Frontal cortex (tissue), 4 donors: ENCODE results near the gene FBXW10. TPM values are rescaled to one million over a fixed set of nuclear protein-coding genes. Genes with fewer than 3 reads are reported as not detected.
"Not testable (repeated sequence)": the region's sequence is repeated elsewhere in the genome, so short reads cannot be mapped to it uniquely, and the experiment has no call there.

Experiments
- DNase-seq, 2 donors: peaks; one replicate each; pipeline ENCODE4 v3.0.0; 2012; ENCODE audit warnings: low spot score in 2 of 2
- FAIRE-seq: peaks from 2 replicates; lab custom pipeline; 2012; peaks lifted over from hg19 to GRCh38; lab: Jason Lieb, UNC
- small RNA-seq: library from RNA; depleted of rRNA; stranded (forward); fragments of <200 nt; gene quantifications from one replicate; pipeline ENCODE3, GENCODE V24; 2014
- total RNA-seq: library from RNA; depleted of rRNA; stranded (reverse); fragments of >200 nt; gene quantifications from one replicate; pipeline ENCODE4 v1.2.3, GENCODE V29; 2014
- donor health status: control.
- donor health status: control.
- donor health status: control.

FBXW10 gene
- total RNA-seq, 1 donor from 2014 or later = 0.82 TPM

GRCh38 chr17:18815924-18816323 lies 72.1 kb downstream of the FBXW10 start:
- not testable (repeated sequence) for FAIRE-seq, DNase-seq

DNA sequence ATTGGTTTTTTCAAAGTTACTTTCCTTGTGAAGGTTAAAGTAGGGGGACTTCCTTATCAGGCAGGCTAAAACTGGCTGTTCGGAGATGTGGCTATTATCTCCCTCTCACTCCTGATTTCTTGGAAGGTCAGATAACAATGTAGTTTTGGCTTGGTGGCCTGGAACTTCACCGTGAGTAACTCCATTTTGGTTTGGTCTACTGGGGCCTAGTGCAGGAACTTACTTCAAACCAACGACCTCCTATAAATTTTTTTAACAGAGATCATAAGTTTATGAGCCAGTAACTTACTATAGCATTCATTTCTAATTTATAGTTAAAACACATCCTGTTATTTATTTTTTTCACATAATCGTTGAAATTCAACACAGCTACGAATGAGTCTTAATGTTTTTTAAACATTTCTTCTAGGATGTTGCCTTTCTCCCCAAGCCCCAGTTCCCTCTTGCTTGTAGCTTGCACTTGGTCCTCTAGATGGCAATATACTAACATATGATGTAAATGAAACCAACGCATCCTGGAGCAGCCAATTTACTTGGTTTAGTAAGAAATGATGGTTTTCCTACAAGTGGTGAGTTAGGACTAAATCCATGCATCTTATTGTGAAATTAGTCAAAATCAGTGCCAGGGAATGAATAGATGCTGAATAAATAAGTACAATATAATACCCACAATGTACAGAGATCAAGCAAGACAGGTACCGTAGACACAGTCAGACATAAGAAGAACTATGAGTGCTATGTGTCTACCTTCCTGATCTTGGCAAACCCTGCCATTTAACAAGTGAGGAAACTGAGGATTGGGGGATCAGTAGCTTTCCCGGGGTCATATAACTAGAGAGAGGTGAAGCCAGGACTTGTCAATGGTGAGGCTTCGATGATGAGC lies 72.9 kb downstream of the FBXW10 start:
- FAIRE-seq = peak; percentile 95
- peak; percentile 2 to 3 for DNase-seq

DNA sequence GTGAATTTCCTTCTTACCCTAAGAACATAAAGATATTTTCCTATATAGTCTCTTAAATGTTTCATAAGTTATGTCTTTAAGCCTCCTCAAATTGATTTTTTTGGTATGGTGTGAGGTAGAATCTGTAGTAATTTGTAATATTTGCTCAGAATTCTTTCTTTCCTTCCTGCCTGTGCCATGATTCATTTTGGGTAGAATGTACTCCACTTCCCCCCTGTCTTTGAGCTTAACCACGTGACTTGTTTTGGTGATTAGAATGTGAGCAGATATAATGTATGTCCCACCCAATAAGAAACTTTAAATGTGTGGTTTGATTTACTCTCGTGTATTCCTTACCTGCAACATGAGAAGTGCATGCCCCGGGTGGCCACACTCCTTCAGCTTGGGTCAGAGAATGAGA lies 77.6 kb downstream of the FBXW10 start:
- FAIRE-seq, DNase-seq: not testable (repeated sequence)

DNA sequence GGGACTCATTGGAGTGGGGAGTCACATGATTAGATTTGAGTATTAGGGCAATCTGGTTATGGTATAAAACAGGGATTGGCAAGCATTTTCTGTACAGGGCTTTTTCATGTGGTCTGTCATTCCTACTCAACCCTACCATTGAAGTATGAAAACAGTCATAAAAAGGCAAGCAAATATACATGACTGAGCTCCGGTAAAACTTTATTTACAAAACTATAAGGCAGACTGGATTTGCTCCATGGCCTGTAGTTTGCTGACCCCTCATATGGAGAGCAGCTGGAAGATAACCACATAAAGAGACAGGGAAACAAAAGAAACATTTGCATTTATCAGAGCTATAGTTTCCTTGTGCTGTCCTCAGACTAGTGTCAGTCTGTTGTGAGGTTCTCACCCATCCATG lies 83.8 kb downstream of the FBXW10 start:
- FAIRE-seq, DNase-seq: not testable (repeated sequence)

Small RNA genes within 50 kb of the gene (small RNA-seq; reads per million reads assigned to genes)
- not detected for gene AC026271.4

Other genes starting within 250 kb of the FBXW10 start
- gene TBC1D28, start 99.7 kb upstream of the FBXW10 start, total RNA-seq = under 0.01 TPM
- gene FOXO3B, start 61.7 kb upstream of the FBXW10 start, total RNA-seq = 9.4 TPM
- 39.9 TPM for gene TVP23B, start 37.1 kb downstream of the FBXW10 start, total RNA-seq
- gene PRPSAP2, start 114.1 kb downstream of the FBXW10 start, total RNA-seq = 164 TPM
- not detected for gene SLC5A10, start 208.1 kb downstream of the FBXW10 start, total RNA-seq